ENCODE measurements around the gene CASP14.

- TF ChIP-seq POLR2A (IDR thresholded peaks at IDR 0.05) = no peak
- TF ChIP-seq, protein P1, sequence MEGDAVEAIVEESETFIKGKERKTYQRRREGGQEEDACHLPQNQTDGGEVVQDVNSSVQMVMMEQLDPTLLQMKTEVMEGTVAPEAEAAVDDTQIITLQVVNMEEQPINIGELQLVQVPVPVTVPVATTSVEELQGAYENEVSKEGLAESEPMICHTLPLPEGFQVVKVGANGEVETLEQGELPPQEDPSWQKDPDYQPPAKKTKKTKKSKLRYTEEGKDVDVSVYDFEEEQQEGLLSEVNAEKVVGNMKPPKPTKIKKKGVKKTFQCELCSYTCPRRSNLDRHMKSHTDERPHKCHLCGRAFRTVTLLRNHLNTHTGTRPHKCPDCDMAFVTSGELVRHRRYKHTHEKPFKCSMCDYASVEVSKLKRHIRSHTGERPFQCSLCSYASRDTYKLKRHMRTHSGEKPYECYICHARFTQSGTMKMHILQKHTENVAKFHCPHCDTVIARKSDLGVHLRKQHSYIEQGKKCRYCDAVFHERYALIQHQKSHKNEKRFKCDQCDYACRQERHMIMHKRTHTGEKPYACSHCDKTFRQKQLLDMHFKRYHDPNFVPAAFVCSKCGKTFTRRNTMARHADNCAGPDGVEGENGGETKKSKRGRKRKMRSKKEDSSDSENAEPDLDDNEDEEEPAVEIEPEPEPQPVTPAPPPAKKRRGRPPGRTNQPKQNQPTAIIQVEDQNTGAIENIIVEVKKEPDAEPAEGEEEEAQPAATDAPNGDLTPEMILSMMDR (IDR thresholded peaks at IDR 0.05) = no peak
Measured at GRCh38 chr19:15028490-15028889, 20.8 kb upstream of the CASP14 start.

All from body of pancreas (tissue), 4 donors.